ENCODE results near the gene SLC16A9. TPM values are rescaled to one million over a fixed set of nuclear protein-coding genes. Genes with fewer than 3 reads are reported as not detected.
"Not testable (repeated sequence)": the region's sequence is repeated elsewhere in the genome, so short reads cannot be mapped to it uniquely, and the experiment has no call there.

Gene SLC16A9
- total and polyA plus RNA-seq, 5 donors, result 0.48 to 4.3 (median 1.1) TPM

GRCh38 chr10:59744156-59744555 lies 34.5 kb upstream of the SLC16A9 start:
- H3K27ac ChIP-seq (ENCODE audit: low read length); H3K27me3 ChIP-seq (ENCODE audit: control insufficient read depth, insufficient read depth); H3K4me1 ChIP-seq (ENCODE audit: control insufficient read depth, insufficient read depth, low read length); intact Hi-C loops (cut with DNase I); H3K9me3 ChIP-seq (ENCODE audit: control insufficient read depth, low read length); H3K4me3 ChIP-seq (ENCODE audit: low read length); ATAC-seq: not testable (repeated sequence)
- WGBS, result 93% methylated on average over 32 of the region's 32 CpGs
- DNase-seq, result peak in 1 of 3 donors; percentile 60

DNA sequence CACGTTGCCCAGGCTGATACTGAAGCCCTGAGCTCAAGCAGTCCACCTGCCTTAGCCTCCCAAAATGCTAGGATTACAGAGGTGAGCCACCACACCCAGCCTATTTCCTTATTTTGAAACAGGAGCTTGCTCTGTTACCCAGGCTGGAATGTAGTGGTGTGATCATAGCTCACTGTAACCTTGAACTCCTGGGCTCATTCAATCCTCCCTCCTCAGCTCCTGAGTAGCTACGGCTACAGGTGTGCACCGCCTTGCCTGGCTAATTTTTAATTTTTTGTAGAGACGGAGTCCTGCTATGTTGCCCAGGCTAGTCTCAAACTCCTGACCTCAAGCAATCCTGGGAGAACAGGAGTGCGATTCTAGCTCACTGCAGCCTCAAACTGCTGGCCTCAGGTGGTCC lies 31.9 kb upstream of the SLC16A9 start:
- H3K9me3 ChIP-seq (ENCODE audit: control insufficient read depth, low read length), result no peaks in the 10 kb centered on the region
- DNase-seq (no peak), ATAC-seq (no peak)
- 89% methylated on average over 5 of the region's 5 CpGs for WGBS
- no peak overlapping the region for H3K4me3 ChIP-seq (ENCODE audit: low read length)
- H3K27ac ChIP-seq (ENCODE audit: low read length), result no peak overlapping the region
- H3K4me1 ChIP-seq (ENCODE audit: control insufficient read depth, insufficient read depth, low read length), result no peaks in the 10 kb centered on the region
- H3K27me3 ChIP-seq (ENCODE audit: control insufficient read depth, insufficient read depth), result no peaks in the 10 kb centered on the region
- intact Hi-C loops (cut with DNase I), result no loop called here

- H3K4me3 ChIP-seq (ENCODE audit: low read length), result no peak overlapping the region
- DNase-seq (no peak), ATAC-seq (no peak)
- intact Hi-C loops (cut with DNase I), result no loop called here
- H3K9me3 ChIP-seq (ENCODE audit: control insufficient read depth, low read length), result no peaks in the 10 kb centered on the region
- H3K27ac ChIP-seq (ENCODE audit: low read length), result no peak overlapping the region
- H3K27me3 ChIP-seq (ENCODE audit: control insufficient read depth, insufficient read depth), result no peaks in the 10 kb centered on the region
- H3K4me1 ChIP-seq (ENCODE audit: control insufficient read depth, insufficient read depth, low read length), result no peaks in the 10 kb centered on the region
These were observed 31.4 kb upstream of the SLC16A9 start for GRCh38 chr10:59741048-59741447.

DNA sequence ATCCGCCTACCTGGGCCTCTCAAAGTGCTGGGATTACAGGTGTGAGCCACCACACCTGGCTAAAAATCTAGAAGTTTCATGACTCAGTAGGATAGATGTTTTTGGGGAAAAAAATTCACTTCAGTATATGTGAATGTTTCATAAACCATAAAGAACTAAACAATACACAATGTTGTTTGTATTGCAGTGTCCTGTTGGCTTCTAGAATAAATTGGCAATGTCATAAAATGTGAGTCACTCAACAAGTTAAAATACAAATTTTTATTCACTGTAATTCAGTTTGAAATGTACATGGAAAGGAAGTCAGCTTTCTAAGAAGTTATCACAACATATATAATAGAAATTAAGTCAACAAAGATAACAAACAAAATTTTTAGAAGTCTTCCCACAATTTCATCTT lies 27.1 kb upstream of the SLC16A9 start:
- no peak for ATAC-seq
- no peak for DNase-seq
- Histone ChIP-seq H3K4me1 (ENCODE audit: control insufficient read depth, insufficient read depth, low read length) (no peaks in the 10 kb centered on the region), H3K4me3 (ENCODE audit: low read length) (no peak overlapping the region), H3K27ac (ENCODE audit: low read length) (no peak overlapping the region), H3K9me3 (ENCODE audit: control insufficient read depth, low read length) (no peaks in the 10 kb centered on the region), H3K27me3 (ENCODE audit: control insufficient read depth, insufficient read depth) (no peaks in the 10 kb centered on the region)
- intact Hi-C loops (cut with DNase I), result no loop called here
- 89% methylated on average over 1 of the region's 1 CpG for WGBS

- no peak for DNase-seq
- no peaks in the 10 kb centered on the region for H3K9me3 ChIP-seq (ENCODE audit: control insufficient read depth, low read length)
- no peaks in the 10 kb centered on the region for H3K27me3 ChIP-seq (ENCODE audit: control insufficient read depth, insufficient read depth)
- WGBS, result 71% methylated on average over 1 of the region's 1 CpG
- ATAC-seq, result no peak
- no peak overlapping the region for H3K4me3 ChIP-seq (ENCODE audit: low read length)
- H3K4me1 ChIP-seq (ENCODE audit: control insufficient read depth, insufficient read depth, low read length), result no peaks in the 10 kb centered on the region
- no peak overlapping the region for H3K27ac ChIP-seq (ENCODE audit: low read length)
- intact Hi-C loops (cut with DNase I), result no loop called here
These were observed 25.6 kb upstream of the SLC16A9 start for GRCh38 chr10:59735296-59735695.

GRCh38 chr10:59734014-59734462 lies 24.4 kb upstream of the SLC16A9 start:
- no peak overlapping the region for H3K27ac ChIP-seq (ENCODE audit: low read length)
- WGBS, result 74% methylated on average over 3 of the region's 3 CpGs
- no peaks in the 10 kb centered on the region for H3K4me1 ChIP-seq (ENCODE audit: control insufficient read depth, insufficient read depth, low read length)
- no peak overlapping the region for H3K4me3 ChIP-seq (ENCODE audit: low read length)
- no peaks in the 10 kb centered on the region for H3K9me3 ChIP-seq (ENCODE audit: control insufficient read depth, low read length)
- no peak for DNase-seq
- H3K27me3 ChIP-seq (ENCODE audit: control insufficient read depth, insufficient read depth), result no peaks in the 10 kb centered on the region
- intact Hi-C loops (cut with DNase I), result no loop called here
- ATAC-seq, result no peak

- intact Hi-C loops (cut with DNase I); H3K27ac ChIP-seq (ENCODE audit: low read length); DNase-seq; H3K4me1 ChIP-seq (ENCODE audit: control insufficient read depth, insufficient read depth, low read length); H3K4me3 ChIP-seq (ENCODE audit: low read length); H3K9me3 ChIP-seq (ENCODE audit: control insufficient read depth, low read length); ATAC-seq; H3K27me3 ChIP-seq (ENCODE audit: control insufficient read depth, insufficient read depth): not testable (repeated sequence)
- 94% methylated on average over 16 of the region's 16 CpGs for WGBS
These were observed 23.8 kb upstream of the SLC16A9 start for GRCh38 chr10:59733321-59734013.

- H3K27ac ChIP-seq (ENCODE audit: low read length); intact Hi-C loops (cut with DNase I); H3K27me3 ChIP-seq (ENCODE audit: control insufficient read depth, insufficient read depth); DNase-seq; ATAC-seq; H3K9me3 ChIP-seq (ENCODE audit: control insufficient read depth, low read length); H3K4me3 ChIP-seq (ENCODE audit: low read length); H3K4me1 ChIP-seq (ENCODE audit: control insufficient read depth, insufficient read depth, low read length): not testable (repeated sequence)
- 96% methylated on average over 4 of the region's 4 CpGs for WGBS
These were observed 23.2 kb upstream of the SLC16A9 start for GRCh38 chr10:59732849-59733248.

DNA sequence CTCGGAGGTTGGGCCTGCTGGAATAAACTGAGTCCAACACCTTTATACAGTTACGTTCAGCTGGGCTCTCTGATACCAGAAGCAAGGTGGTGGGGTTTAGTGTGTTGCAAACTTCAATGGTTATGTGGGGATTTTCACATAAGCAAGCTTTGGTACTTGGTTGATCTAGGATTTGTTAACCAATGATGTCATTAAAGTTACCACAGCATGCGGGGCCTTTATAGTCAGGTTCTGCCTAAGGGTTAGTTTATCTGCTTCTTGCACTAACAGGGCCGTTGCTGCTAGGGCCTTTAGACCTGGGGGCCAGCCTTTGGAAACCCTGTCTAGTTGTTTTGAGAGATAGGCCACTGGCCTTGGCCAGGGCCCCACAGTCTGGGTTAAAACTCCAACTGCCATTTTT lies 19.5 kb upstream of the SLC16A9 start:
- ATAC-seq; DNase-seq; intact Hi-C loops (cut with DNase I); H3K4me1 ChIP-seq (ENCODE audit: control insufficient read depth, insufficient read depth, low read length); H3K27me3 ChIP-seq (ENCODE audit: control insufficient read depth, insufficient read depth); H3K4me3 ChIP-seq (ENCODE audit: low read length); H3K27ac ChIP-seq (ENCODE audit: low read length); H3K9me3 ChIP-seq (ENCODE audit: control insufficient read depth, low read length): not testable (repeated sequence)
- WGBS, result 87% methylated on average over 4 of the region's 4 CpGs

DNA sequence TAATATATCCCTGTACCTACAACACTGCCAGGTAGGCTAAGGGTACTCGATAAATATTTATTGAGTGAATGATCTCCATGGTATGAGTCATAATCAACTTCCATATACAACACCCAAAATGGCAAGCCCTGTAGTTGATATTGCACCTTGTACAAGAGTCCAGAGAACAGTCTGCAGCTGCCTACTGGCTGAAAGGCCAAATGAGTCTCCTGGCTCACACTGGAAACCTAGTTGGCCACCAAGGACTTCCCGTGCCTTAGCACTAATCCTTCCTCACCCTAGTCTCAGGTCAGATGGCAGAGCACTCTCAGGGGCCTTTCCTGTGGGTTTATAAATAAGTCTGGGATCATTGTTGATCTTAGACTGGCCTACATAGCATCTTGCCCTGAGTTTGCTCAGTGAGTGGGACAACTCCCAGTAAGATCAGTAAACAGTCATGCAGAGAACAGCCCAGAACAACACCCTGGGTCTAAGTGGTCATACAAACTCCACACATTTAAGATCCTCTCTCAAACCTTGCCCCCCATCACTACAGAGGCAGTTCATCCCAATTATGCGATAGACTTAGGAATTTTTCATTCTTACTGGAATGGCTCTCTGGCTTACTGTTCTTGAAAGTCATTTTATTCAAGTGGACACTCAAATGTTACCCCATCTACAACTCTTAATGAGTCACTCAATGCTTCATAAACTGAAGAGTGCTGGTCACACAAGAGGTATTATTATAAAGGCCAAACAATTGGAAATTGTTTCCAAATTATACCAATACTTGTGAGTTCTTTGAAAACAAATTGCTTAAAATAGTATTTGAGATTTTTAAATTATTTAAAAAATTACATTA lies 14.7 kb upstream of the SLC16A9 start:
- Histone ChIP-seq H3K9me3 (ENCODE audit: control insufficient read depth, low read length) (no peaks in the 10 kb centered on the region), H3K4me1 (ENCODE audit: control insufficient read depth, insufficient read depth, low read length) (no peaks in the 10 kb centered on the region), H3K4me3 (ENCODE audit: low read length) (no peak overlapping the region), H3K27me3 (ENCODE audit: control insufficient read depth, insufficient read depth) (no peaks in the 10 kb centered on the region), H3K27ac (ENCODE audit: low read length) (no peak overlapping the region)
- DNase-seq (no peak), ATAC-seq (no peak)
- WGBS, result 79% methylated on average over 3 of the region's 3 CpGs
- intact Hi-C loops (cut with DNase I), result no loop called here

DNA sequence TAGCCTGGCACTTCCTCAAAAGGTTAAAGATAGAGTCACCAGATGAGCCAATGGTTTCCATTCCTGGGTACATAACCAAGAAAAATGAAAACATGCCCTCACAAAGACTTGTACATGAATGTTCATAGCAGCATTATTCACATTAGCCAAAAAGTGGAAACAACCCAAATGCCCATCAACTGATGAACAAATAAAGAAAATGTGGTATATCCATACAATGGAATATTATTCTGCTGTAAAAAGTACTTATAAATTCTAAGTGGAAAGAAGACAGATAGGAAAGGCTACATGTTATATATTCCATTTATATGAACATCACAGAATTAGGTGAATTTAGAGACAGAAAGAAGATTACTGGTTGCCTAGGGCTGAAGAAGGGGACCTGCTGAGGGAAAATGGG lies 10.7 kb upstream of the SLC16A9 start:
- DNase-seq (no peak), ATAC-seq (no peak)
- Histone ChIP-seq H3K27me3 (ENCODE audit: control insufficient read depth, insufficient read depth) (no peaks in the 10 kb centered on the region), H3K27ac (ENCODE audit: low read length) (no peak overlapping the region), H3K9me3 (ENCODE audit: control insufficient read depth, low read length) (no peaks in the 10 kb centered on the region), H3K4me1 (ENCODE audit: control insufficient read depth, insufficient read depth, low read length) (no peaks in the 10 kb centered on the region), H3K4me3 (ENCODE audit: low read length) (no peak overlapping the region)
- intact Hi-C loops (cut with DNase I), result no loop called here
